Measurements from ENCODE around the gene PERM1.
A peak's percentile ranks its signal among the peaks of the same experiment; 100 is the strongest.
"Not testable (repeated sequence)": the region's sequence is repeated elsewhere in the genome, so short reads cannot be mapped to it uniquely, and the experiment has no call there.

The PERM1 gene, protein sequence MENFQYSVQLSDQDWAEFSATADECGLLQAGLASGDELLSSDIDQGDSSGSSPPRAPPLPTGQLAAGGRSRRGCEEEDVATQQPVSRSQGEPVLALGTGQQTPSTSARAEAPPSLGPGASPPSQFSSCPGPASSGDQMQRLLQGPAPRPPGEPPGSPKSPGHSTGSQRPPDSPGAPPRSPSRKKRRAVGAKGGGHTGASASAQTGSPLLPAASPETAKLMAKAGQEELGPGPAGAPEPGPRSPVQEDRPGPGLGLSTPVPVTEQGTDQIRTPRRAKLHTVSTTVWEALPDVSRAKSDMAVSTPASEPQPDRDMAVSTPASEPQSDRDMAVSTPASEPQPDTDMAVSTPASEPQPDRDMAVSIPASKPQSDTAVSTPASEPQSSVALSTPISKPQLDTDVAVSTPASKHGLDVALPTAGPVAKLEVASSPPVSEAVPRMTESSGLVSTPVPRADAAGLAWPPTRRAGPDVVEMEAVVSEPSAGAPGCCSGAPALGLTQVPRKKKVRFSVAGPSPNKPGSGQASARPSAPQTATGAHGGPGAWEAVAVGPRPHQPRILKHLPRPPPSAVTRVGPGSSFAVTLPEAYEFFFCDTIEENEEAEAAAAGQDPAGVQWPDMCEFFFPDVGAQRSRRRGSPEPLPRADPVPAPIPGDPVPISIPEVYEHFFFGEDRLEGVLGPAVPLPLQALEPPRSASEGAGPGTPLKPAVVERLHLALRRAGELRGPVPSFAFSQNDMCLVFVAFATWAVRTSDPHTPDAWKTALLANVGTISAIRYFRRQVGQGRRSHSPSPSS

DNA sequence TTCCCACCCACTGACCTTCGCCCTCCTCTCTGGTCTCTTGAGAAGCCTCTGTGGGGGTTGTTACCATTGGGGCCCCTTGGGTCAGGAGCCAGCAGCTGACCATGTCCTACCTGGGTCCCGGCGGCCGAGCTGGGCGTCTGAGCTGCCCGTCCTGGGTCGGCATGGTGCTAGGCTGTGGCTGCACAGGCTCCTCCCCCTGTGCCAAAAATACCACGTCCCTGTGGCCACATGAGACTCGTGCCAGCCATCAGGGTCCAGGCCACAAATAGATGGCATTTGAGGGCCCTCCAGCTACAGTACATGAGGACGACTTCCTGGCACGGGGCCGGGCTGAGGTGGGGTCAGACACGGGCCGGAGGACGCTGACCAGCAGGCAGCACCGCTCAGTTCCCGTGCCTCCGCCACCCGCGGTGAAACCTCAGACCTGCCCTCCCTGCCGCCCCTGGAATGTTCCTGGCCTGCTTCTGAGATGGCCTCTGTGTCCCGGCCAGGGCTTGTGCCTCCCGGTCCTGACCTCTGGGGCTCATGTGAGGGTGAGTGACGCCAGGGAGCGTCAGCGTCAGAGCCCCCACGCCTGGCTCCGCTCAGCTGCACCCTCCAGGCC, at the start of gene PERM1:
PERM1 (minus strand) TSS at position 139 of the 604 bp plus-strand sequence. CDS start 1,064 bp downstream, outside the sequence.
- no peak for DNase-seq

- not testable (repeated sequence) for DNase-seq
These were observed 49.2 kb upstream of the PERM1 start for GRCh38 chr1:1030867-1031658.

DNA sequence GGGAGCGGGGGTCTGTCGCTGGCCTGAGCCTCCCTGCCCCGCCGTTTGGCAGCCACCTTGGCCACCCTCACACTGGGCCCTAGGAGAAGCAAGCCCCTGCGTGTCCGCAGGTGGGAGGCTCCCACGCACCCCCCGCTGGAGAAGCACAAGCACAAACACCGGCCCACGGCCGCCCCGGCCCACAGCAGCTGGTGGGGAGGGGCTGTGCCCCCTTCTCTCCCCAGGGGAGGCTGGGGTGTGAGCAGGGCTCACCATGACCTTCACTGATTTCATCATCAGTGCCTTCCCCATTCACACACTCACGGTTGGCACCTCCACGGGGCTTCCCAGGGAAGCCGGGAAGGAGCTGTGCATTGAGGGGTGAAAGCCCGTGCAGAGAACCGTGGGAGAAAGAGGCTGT, 45.9 kb upstream of the PERM1 start:
- no peak for DNase-seq

DNA sequence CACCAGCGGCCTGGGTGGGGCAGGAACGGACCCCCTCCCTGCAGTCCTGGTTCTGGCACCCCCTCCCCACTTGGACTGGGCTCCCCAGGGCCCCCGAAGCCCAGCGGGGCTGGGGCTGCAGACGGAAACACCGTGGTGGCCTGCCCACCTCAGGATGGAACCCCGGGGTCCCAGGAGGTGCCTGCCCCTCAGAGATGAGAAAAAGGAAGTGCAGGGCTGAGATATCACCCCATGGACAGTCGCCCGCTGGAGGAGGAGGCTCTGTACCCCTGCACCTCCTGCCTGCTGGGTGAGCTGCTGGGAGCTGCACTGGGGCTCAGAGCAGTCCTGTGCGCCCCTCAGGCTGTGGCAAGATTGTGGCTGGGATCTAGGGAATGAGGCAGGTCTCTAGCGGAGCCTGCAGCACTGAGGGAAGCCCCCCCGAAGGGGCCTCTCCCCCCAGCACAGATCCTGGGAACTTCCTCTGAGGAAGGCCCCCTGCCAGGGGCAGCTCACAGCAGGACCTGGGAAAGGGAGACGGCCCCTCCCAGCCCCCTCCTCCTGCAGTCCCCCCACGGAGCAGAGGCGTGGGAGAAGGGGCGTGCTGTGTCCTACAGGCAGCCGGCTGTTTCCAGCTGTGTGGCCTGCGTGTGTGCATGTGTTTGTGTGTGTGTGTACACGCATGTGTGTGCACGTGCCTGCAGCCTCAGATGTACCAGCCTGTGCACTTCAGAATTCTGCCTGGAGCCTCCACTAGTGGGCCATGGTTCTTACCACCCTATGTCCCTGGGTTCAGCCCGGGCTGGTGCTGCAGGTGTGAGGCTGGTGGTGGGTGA, 44.9 kb upstream of the PERM1 start:
- DNase-seq: no peak

- no peak for DNase-seq
These were observed 43.8 kb upstream of the PERM1 start for GRCh38 chr1:1025730-1026129.

GRCh38 chr1:1024771-1025699, 43.1 kb upstream of the PERM1 start:
- DNase-seq: peak; percentile 43

DNA sequence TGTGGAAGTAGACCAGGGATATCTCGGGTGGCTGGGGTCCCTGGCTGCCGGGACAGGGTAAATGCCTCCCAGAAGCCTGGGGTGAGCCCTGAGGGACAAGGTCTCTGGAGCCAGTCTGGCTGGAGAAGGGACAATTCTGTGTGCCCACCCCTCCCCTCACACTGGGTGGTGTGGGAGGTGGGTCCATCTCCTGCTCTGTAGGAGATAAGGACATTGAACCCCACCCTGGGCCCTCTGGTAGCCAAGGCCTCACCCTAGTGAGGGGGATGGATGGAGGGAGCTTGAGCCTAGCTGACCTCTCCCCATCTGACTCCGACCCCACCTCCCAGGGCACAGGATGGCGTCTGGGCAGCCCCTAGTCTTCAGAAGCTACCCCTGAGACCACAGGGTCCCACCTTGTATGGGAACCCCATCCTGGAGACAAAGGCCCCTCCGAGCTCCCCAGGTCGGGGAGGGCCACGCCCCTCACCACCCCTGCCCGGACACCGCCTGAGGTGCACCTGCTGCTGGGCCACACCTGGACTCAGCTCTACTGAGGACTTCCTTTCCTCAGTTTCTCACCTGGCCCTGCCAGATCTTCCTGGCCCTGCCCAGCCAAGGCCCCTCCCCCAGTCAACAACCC, 42.4 kb upstream of the PERM1 start:
- no peak for DNase-seq

DNA sequence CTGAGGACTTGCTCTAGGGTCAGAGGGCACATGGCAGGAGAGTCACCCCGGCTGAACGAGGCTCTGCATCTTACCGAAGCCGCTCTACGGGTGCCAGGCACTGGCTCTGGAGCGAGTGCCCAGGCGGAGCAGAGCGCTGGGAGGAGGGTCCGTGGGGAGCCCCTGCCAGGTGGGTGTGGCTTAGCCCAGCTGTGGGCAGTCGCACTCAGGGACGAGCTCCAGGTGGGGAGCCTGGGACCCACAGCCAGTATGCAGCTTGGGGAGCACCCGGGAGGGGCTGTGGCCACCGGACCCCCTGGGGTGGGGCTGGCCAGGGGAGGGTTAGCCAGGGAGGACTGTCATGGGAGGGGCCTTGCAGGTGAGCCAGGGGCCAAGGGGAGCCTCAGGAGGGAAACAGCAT, 41.8 kb upstream of the PERM1 start:
- no peak for DNase-seq

GRCh38 chr1:1022302-1023009, 40.6 kb upstream of the PERM1 start:
- no peak for DNase-seq

- no peak for DNase-seq
These were observed 40.0 kb upstream of the PERM1 start for GRCh38 chr1:1021920-1022259.

DNA sequence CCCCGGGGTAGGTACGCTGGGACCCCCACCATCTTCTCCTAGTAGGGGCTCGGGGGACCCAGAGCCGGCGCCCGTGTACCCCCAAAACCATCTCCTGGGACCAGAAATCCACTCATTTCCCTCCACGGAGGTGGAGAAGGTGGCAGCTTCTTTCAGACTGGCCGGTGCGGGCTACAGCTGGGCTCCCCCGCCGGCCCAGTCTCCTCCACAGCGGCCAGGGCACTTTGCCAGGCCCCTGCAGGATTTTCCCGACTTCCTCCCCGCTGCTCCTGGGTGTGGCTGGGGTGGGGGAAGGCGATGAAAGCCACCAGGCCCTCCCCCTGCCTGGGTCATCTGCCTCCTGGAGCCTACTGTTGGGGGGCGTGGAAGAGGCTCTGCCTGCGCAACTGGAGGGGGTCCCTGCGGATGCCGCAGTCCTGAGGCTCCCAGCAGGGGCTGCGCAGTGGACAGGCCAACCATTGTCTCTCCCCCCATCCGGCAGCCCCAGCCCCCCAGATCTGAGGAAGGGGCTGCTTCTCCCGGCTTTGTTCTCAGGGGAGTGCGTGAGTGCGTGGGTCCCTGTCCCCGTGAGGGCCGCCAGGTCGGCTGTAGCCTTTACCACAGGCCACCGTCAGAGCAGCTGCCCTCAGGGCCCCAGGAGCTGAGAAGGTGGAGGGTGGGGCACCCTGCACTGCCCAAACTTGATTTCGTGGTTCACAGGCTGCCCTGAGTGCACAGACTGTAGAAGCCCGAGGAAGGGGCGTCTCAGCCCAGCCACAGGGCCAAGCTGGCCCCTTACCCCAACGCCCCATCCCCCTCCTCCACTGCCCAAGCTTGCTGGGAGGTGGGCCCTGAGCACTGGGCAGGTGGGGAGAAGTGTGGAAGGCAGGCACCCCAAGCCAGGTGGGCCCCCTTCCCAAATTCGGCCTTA, 39.4 kb upstream of the PERM1 start:
- peak; percentile 36 for DNase-seq

DNA sequence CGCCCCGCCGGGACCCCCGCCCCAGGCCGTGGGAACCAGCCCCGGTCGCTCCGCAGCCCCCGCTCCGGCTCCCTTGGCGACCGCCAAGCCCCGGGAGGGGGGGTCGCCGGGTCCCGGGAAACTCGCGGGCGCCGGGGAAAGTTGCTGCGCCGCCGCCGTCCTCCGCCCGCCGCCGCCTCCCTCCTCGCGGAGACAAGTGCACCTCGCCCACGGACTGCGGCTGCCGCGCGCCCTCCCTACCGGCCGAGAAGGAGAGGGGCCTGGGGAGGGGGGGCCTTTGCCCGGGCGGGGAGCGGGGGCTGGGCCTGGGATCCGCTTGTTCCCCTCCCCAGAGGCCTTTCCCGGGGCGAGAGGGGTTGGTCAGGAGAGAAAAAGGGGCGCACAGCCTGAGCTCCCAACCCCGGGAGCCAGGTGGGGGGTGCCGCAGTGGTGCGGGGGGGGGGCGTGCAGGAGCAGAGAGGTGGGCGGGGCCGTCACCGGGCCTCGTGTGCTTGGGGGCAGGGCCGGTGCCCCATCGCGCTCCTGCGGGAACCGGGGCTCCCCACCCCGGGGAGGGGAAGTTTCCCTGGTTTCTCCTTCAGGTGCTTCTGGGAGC, 38.6 kb upstream of the PERM1 start:
- DNase-seq: no peak

GRCh38 chr1:1020000-1020404, 38.1 kb upstream of the PERM1 start, which contains the start of gene AGRN:
Gene AGRN, plus strand, starts transcription at chr1:1020120. Its CDS starts 53 bp downstream, at chr1:1020173.
- no peak for DNase-seq

GRCh38 chr1:1019122-1019999, 37.5 kb upstream of the PERM1 start:
- peak; percentile 77 for DNase-seq

GRCh38 chr1:1018321-1018685, 36.4 kb upstream of the PERM1 start:
- not testable (repeated sequence) for DNase-seq

DNA sequence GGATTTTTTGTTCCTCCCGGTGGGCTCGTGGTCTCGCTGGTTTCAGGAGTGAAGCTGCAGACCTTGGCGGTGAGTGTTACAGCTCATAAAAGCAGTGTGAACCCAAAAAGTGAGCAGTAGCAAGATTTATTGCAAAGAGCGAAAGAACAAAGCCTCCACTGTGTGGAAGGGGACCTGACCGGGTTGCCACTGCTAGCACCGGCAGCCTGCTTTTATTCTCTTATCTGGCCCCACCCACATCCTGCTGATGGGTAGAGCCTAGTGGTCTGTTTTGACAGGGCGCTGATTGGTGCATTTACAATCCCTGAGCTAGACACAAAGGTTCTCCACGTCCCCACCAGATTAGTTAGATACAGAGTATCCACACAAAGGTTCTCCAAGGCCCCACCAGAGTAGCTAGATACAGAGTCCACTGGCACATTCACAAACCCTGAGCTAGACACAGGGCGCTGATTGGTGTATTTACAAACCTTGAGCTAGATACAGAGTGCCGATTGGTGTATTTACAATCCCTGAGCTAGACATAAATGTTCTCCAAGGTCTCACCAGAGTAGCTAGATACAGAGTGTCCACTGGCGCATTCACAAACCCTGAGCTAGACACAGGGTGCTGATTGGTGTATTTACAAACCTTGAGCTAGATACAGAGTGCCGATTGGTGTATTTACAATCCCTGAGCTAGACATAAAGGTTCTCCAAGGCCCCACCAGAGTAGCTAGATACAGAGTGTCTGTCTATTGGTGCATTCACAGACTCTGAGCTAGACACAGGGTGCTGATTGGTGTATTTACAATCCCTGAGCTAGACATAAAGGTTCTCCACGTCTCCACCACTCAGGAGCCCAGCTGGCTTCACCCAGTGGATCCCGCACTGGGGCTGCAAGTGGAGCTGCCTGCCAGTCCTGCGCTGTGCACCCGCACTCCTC, 35.8 kb upstream of the PERM1 start:
- DNase-seq: not testable (repeated sequence)

Data from NCI-H1048 (cell line).